ENCODE data around the gene BBS5.

DNA sequence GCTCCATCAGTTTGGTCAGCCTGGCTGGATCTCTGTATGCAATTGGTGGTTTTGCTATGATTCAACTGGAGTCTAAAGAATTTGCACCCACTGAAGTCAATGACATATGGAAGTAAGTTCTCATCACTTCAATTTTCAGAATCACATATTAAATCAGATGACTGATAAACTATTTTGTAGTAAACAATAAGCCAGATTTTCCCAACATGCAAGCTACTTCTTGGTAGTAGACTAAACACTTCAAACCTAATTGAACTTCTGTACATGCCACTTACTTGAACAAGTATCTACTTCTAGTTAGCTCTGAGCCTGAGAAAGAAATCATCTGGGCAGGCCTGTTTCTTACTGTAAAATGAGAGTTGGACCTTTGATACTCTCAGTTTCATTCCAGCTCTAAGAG is 41.6 kb downstream of the BBS5 start:
- TF ChIP-seq CTCF (IDR thresholded peaks at IDR 0.05 in 8 of 11, conservative IDR thresholded peaks at IDR 0.05 in 3 of 11), result no peak
- TF ChIP-seq POLR2AphosphoS5 (IDR thresholded peaks at IDR 0.05), result no peak
